Measurements from ENCODE around the gene SYNJ1. TPM values are rescaled to one million over a fixed set of nuclear protein-coding genes. Genes with fewer than 3 reads are reported as not detected.

SYNJ1 gene
- total and polyA plus RNA-seq, 2 donors from 2014 or later = 6.6 to 24.3 TPM

GRCh38 chr21:32604464-32604863 is 123.3 kb downstream of the SYNJ1 start:
- Histone ChIP-seq H3K27ac (ENCODE audit: low read depth in 2 of 2, low read length in 2 of 2) (no peak overlapping the region), H3K4me1 (ENCODE audit: control insufficient read depth in 2 of 3, insufficient read depth in 2 of 3, low read depth in 1 of 3, low read length in 3 of 3) (no peaks in the 10 kb centered on the region)
- no peak for FAIRE-seq

GRCh38 chr21:32603131-32603530 is 124.7 kb downstream of the SYNJ1 start:
- Histone ChIP-seq H3K27ac (ENCODE audit: low read depth in 2 of 2, low read length in 2 of 2) (no peak overlapping the region), H3K36me3 (ENCODE audit: control insufficient read depth in 2 of 3, insufficient read depth in 3 of 3, low read length in 3 of 3) (peaks cover 7 to 68% (median 52%) of the 10 kb centered on the region in 3 donors), H3K27me3 (ENCODE audit: control insufficient read depth, insufficient read depth, low read length) (no peaks in the 10 kb centered on the region), H3K4me1 (ENCODE audit: control insufficient read depth in 2 of 3, insufficient read depth in 2 of 3, low read depth in 1 of 3, low read length in 3 of 3) (no peaks in the 10 kb centered on the region), H3K4me3 (ENCODE audit: low read length in 3 of 3) (no peak overlapping the region), H3K9ac (ENCODE audit: low read length in 3 of 3) (no peak overlapping the region), H3K9me3 (ENCODE audit: control insufficient read depth in 2 of 3, insufficient read depth in 1 of 3, low read length in 3 of 3) (no peaks in the 10 kb centered on the region)
- no peak for TF ChIP-seq CTCF (IDR thresholded peaks at IDR 0.05; ENCODE audit: borderline replicate concordance, extremely low read depth, insufficient read depth)
- DNase-seq (no peak), FAIRE-seq (no peak)
- intact Hi-C loops (cut with DNase I) = no loop called here

More at GRCh38 chr21:32604464-32604863, 123.3 kb downstream of the SYNJ1 start:
- intact Hi-C loops (cut with DNase I) = no loop called here
- Histone ChIP-seq H3K36me3 (ENCODE audit: control insufficient read depth in 2 of 3, insufficient read depth in 3 of 3, low read length in 3 of 3) (peaks cover 7 to 69% (median 51%) of the 10 kb centered on the region in 3 donors), H3K4me3 (ENCODE audit: low read length in 3 of 3) (no peak overlapping the region), H3K27me3 (ENCODE audit: control insufficient read depth, insufficient read depth, low read length) (no peaks in the 10 kb centered on the region), H3K9ac (ENCODE audit: low read length in 3 of 3) (no peak overlapping the region), H3K9me3 (ENCODE audit: control insufficient read depth in 2 of 3, insufficient read depth in 1 of 3, low read length in 3 of 3) (no peaks in the 10 kb centered on the region)
- TF ChIP-seq CTCF (IDR thresholded peaks at IDR 0.05; ENCODE audit: borderline replicate concordance, extremely low read depth, insufficient read depth) = no peak
- no peak for DNase-seq

GRCh38 chr21:32602099-32602498 is 125.7 kb downstream of the SYNJ1 start:
- intact Hi-C loops (cut with DNase I) = no loop called here

More at GRCh38 chr21:32602099-32602498, 125.7 kb downstream of the SYNJ1 start:
- no peak overlapping the region for H3K9ac ChIP-seq (ENCODE audit: low read length in 3 of 3)
- no peaks in the 10 kb centered on the region for H3K27me3 ChIP-seq (ENCODE audit: control insufficient read depth, insufficient read depth, low read length)
- no peak for DNase-seq
- H3K4me1 ChIP-seq (ENCODE audit: control insufficient read depth in 2 of 3, insufficient read depth in 2 of 3, low read depth in 1 of 3, low read length in 3 of 3) = no peaks in the 10 kb centered on the region
- no peak for TF ChIP-seq CTCF (IDR thresholded peaks at IDR 0.05; ENCODE audit: borderline replicate concordance, extremely low read depth, insufficient read depth)
- H3K27ac ChIP-seq (ENCODE audit: low read depth in 2 of 2, low read length in 2 of 2) = no peak overlapping the region
- FAIRE-seq = no peak
- H3K9me3 ChIP-seq (ENCODE audit: control insufficient read depth in 2 of 3, insufficient read depth in 1 of 3, low read length in 3 of 3) = no peaks in the 10 kb centered on the region
- H3K36me3 ChIP-seq (ENCODE audit: control insufficient read depth in 2 of 3, insufficient read depth in 3 of 3, low read length in 3 of 3) = peaks cover 7 to 61% (median 49%) of the 10 kb centered on the region in 3 donors
- no peak overlapping the region for H3K4me3 ChIP-seq (ENCODE audit: low read length in 3 of 3)

All from kidney (tissue), 14 donors.